ENCODE data around the gene RNU5B-1. TPM values are rescaled to one million over a fixed set of nuclear protein-coding genes. Genes with fewer than 3 reads are reported as not detected.

RNU5B-1 gene
- polyA plus RNA-seq, 2 of the 4 experiments (the other 2 are of a cell fraction) = not detected

GRCh38 chr15:65260968-65261367, 43.5 kb upstream of the RNU5B-1 start:
- no peaks in the 10 kb centered on the region for H3K9me3 ChIP-seq
- no peaks in the 10 kb centered on the region for H3K4me1 ChIP-seq
- no peak for FAIRE-seq
- H3K4me2 ChIP-seq = no peak overlapping the region
- POLR2A ChIA-PET = no interaction called here
- H3K4me3 ChIP-seq = no peak overlapping the region
- DNase-seq (ENCODE audit: low read depth in 1 of 2, low spot score in 1 of 2) = no peak
- WGBS (ENCODE audit: missing lambda C conversion rate) = 89% methylated on average over 6 of the region's 6 CpGs
- H3K27ac ChIP-seq = no peak overlapping the region
- CTCF ChIA-PET = interaction anchor here (1.4 to 7.4 kb wide), 6 partner anchors 9 to 71 kb away, joined by 3 to 64 read pairs (median 4); no protein-coding TSS in a partner anchor
- TF ChIP-seq BHLHE40 (IDR thresholded peaks at IDR 0.05; ENCODE audit: low read depth, low read length) = no peak
- TF ChIP-seq ELK1 (IDR thresholded peaks at IDR 0.05; ENCODE audit: low read depth, low read length) = no peak
- TF ChIP-seq TFCP2L1 (CRISPR knock-in tag; IDR thresholded peaks at IDR 0.05) = no peak
- TF ChIP-seq CEBPB (IDR thresholded peaks at IDR 0.05) = no peak
- no peak for ATAC-seq

GRCh38 chr15:65263313-65263712, 41.2 kb upstream of the RNU5B-1 start:
- no peak overlapping the region for H3K27ac ChIP-seq
- no peak for DNase-seq (ENCODE audit: low read depth in 1 of 2, low spot score in 1 of 2)
- TF ChIP-seq KDM5A (IDR thresholded peaks at IDR 0.05) = no peak
- TF ChIP-seq HDAC2 (IDR thresholded peaks at IDR 0.05) = no peak
- no peak for TF ChIP-seq NPAS2 (CRISPR knock-in tag; IDR thresholded peaks at IDR 0.05; ENCODE audit: borderline replicate concordance)
- TF ChIP-seq PHF8 (IDR thresholded peaks at IDR 0.05; ENCODE audit: borderline replicate concordance, low read depth) = no peak
- TF ChIP-seq FOSL2 (IDR thresholded peaks at IDR 0.05) = no peak
- no peak for TF ChIP-seq FOSL2 (CRISPR knock-in tag; IDR thresholded peaks at IDR 0.05)
- TF ChIP-seq CHD2 (IDR thresholded peaks at IDR 0.05; ENCODE audit: low read length, partially characterized antibody) = no peak
- no peak for TF ChIP-seq MYC (IDR thresholded peaks at IDR 0.05; ENCODE audit: borderline replicate concordance, low read length)
- TF ChIP-seq, protein P1, sequence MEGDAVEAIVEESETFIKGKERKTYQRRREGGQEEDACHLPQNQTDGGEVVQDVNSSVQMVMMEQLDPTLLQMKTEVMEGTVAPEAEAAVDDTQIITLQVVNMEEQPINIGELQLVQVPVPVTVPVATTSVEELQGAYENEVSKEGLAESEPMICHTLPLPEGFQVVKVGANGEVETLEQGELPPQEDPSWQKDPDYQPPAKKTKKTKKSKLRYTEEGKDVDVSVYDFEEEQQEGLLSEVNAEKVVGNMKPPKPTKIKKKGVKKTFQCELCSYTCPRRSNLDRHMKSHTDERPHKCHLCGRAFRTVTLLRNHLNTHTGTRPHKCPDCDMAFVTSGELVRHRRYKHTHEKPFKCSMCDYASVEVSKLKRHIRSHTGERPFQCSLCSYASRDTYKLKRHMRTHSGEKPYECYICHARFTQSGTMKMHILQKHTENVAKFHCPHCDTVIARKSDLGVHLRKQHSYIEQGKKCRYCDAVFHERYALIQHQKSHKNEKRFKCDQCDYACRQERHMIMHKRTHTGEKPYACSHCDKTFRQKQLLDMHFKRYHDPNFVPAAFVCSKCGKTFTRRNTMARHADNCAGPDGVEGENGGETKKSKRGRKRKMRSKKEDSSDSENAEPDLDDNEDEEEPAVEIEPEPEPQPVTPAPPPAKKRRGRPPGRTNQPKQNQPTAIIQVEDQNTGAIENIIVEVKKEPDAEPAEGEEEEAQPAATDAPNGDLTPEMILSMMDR (IDR thresholded peaks at IDR 0.05) = no peak
- no peak for TF ChIP-seq CEBPB (IDR thresholded peaks at IDR 0.05)
- no peak for TF ChIP-seq ZNF302 (CRISPR knock-in tag; IDR thresholded peaks at IDR 0.05)
- TF ChIP-seq NFE2L2 (conservative IDR thresholded peaks at IDR 0.05; ENCODE audit: low read length) = no peak
- TF ChIP-seq, protein P2, sequence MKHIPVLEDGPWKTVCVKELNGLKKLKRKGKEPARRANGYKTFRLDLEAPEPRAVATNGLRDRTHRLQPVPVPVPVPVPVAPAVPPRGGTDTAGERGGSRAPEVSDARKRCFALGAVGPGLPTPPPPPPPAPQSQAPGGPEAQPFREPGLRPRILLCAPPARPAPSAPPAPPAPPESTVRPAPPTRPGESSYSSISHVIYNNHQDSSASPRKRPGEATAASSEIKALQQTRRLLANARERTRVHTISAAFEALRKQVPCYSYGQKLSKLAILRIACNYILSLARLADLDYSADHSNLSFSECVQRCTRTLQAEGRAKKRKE (CRISPR knock-in tag; IDR thresholded peaks at IDR 0.05; ENCODE audit: low read depth) = no peak
- no peak for TF ChIP-seq MAFK (IDR thresholded peaks at IDR 0.05; ENCODE audit: partially characterized antibody)
- TF ChIP-seq RARB (CRISPR knock-in tag; IDR thresholded peaks at IDR 0.05) = no peak
- TF ChIP-seq FOSB (CRISPR knock-in tag; IDR thresholded peaks at IDR 0.05) = no peak
- no peak for TF ChIP-seq KDM1A (IDR thresholded peaks at IDR 0.05; ENCODE audit: low read depth)
- FAIRE-seq = no peak
- ChIA-PET POLR2A (no interaction called here), CTCF (interaction anchor here (1.0 to 7.4 kb wide), 6 partner anchors 7 to 76 kb away, joined by 4 to 64 read pairs (median 8); no protein-coding TSS in a partner anchor)
- H3K4me3 ChIP-seq = no peak overlapping the region
- WGBS (ENCODE audit: missing lambda C conversion rate) = 92% methylated on average over 4 of the region's 4 CpGs
- H3K4me2 ChIP-seq = no peak overlapping the region
- no peak for ATAC-seq
- no peaks in the 10 kb centered on the region for H3K9me3 ChIP-seq
- no peaks in the 10 kb centered on the region for H3K4me1 ChIP-seq

DNA sequence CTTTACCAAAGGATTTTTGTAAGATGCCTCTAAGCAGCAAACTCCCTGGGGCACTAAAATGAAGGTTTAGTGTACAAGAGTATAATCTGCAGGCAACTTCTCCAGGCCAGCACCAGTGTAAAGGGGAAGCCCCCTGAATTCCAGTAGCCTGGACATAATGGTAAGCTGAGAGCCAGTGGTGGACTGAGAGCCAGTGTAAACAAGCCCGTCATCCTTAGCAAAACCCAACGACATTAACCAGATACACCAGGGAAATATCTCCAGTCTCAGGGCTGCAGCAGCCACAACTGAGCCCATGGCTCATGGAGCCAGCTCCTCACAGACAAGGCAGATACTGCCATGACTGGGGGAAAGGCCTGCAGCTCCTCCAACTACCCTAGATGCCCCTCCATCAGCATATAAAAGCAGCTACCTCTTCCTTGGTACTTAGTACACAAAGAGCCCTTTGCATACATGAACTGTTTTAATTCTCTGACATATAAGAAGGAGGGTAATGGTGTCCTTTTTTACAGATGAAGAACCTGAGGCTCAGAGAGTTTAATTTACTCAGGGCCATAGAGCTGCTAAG, 39.5 kb upstream of the RNU5B-1 start:
- no peak for FAIRE-seq
- DNase-seq (ENCODE audit: low read depth in 1 of 2, low spot score in 1 of 2) = no peak
- TF ChIP-seq NR3C1 (IDR thresholded peaks at IDR 0.05) = no peak
- TF ChIP-seq CHD4 (IDR thresholded peaks at IDR 0.05; ENCODE audit: borderline replicate concordance) = no peak
- H3K4me3 ChIP-seq = no peak overlapping the region
- CTCF ChIA-PET = interaction anchor here (0.7 to 2.8 kb wide), 11 partner anchors 8 to 233 kb away, joined by 3 to 14 read pairs (median 6); no protein-coding TSS in a partner anchor
- H3K27ac ChIP-seq = no peak overlapping the region
- no peaks in the 10 kb centered on the region for H3K9me3 ChIP-seq
- H3K4me2 ChIP-seq = no peak overlapping the region
- H3K4me1 ChIP-seq = no peaks in the 10 kb centered on the region
- POLR2A ChIA-PET = interaction anchor here (0.6 to 1.1 kb wide), 3 partner anchors 22 to 252 kb away, joined by 3 to 4 read pairs (median 4); partner anchors contain the start of gene CLPX
- ATAC-seq = 0 out of 6 replicates have a peak, but pooled peaks of 1 of the 2 experiments have one; percentile 13
- WGBS (ENCODE audit: missing lambda C conversion rate) = 85% methylated on average over 2 of the region's 2 CpGs
